Peyer's patch (tissue), 4 donors: ENCODE results near the gene FKBP14.

Source experiments
- POLR2A ChIP-seq, 2 donors: fragments of 450-650 bp; IDR thresholded peaks; one replicate each; pipeline ENCODE4 v1.5.1; 2017; ENCODE audit warnings: antibody characterized with exemption in 2 of 2, mild to moderate bottlenecking in 2 of 2, moderate library complexity in 2 of 2
- TF ChIP-seq, protein P1 (sequence below), 6 experiments: fragments of 450-650 bp in 4 of 6; fragments of 200-600 bp in 2 of 6; sonication (generic) in 1 of 6; IDR thresholded peaks; one replicate each; pipeline ENCODE4 v1.5.1; 2017 to 2019; ENCODE audit warnings: antibody characterized with exemption in 6 of 6, mild to moderate bottlenecking in 3 of 6, moderate library complexity in 1 of 6

DNA sequence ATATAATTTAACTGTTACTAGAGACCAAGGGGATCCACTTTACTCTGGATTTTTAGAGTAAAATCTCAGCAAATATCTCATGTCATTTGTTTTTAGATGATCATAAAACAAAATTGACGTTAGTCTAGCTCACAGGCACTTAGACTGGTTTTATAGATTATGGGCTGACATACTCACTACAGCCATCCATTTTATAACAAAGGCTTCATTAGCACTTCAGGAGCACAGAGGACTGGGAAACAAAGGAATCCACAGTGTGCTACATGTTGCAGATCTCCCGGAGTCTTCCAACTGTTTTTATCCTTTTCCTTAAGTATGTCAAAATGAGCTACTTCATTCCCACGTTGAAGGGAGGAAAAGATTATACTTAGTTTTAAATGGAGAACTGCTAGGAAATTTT, 21.0 kb downstream of the FKBP14 start:
- TF ChIP-seq POLR2A (IDR thresholded peaks at IDR 0.05): no peak
- TF ChIP-seq, protein P1, sequence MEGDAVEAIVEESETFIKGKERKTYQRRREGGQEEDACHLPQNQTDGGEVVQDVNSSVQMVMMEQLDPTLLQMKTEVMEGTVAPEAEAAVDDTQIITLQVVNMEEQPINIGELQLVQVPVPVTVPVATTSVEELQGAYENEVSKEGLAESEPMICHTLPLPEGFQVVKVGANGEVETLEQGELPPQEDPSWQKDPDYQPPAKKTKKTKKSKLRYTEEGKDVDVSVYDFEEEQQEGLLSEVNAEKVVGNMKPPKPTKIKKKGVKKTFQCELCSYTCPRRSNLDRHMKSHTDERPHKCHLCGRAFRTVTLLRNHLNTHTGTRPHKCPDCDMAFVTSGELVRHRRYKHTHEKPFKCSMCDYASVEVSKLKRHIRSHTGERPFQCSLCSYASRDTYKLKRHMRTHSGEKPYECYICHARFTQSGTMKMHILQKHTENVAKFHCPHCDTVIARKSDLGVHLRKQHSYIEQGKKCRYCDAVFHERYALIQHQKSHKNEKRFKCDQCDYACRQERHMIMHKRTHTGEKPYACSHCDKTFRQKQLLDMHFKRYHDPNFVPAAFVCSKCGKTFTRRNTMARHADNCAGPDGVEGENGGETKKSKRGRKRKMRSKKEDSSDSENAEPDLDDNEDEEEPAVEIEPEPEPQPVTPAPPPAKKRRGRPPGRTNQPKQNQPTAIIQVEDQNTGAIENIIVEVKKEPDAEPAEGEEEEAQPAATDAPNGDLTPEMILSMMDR (IDR thresholded peaks at IDR 0.05): no peak
